Rectal smooth muscle tissue (tissue), 1 donor: Measurements from ENCODE around the gene CCNY.
"Not testable (repeated sequence)": the region's sequence is repeated elsewhere in the genome, so short reads cannot be mapped to it uniquely, and the experiment has no call there.

ENCODE experiments used
- H3K27ac ChIP-seq: one replicate; pipeline ENCODE4 v1.7.0; 2013; ENCODE audit warnings: low read depth, low read length, inconsistent platforms
- H3K27me3 ChIP-seq: one replicate; pipeline ENCODE4 v1.7.0; 2013; ENCODE audit warnings: low read length; ENCODE audit not compliant: control insufficient read depth, insufficient read depth
- H3K36me3 ChIP-seq: one replicate; pipeline ENCODE4 v1.7.0; 2013; ENCODE audit warnings: low read length; ENCODE audit not compliant: control insufficient read depth, insufficient read depth
- H3K4me1 ChIP-seq: one replicate; pipeline ENCODE4 v1.7.0; 2013; ENCODE audit warnings: low read length; ENCODE audit not compliant: control insufficient read depth, insufficient read depth
- H3K4me3 ChIP-seq: one replicate; pipeline ENCODE4 v1.7.0; 2013; ENCODE audit warnings: low read length
- H3K9ac ChIP-seq: one replicate; pipeline ENCODE4 v1.7.0; 2013; ENCODE audit warnings: low read length

CCNY gene

GRCh38 chr10:35351021-35351420 is 14.7 kb downstream of the CCNY start:
- H3K4me3 ChIP-seq = no peak overlapping the region
- no peak overlapping the region for H3K9ac ChIP-seq
- peaks cover 16% of the 10 kb centered on the region for H3K4me1 ChIP-seq
- H3K36me3 ChIP-seq = no peaks in the 10 kb centered on the region
- H3K27me3 ChIP-seq = no peaks in the 10 kb centered on the region
- H3K27ac ChIP-seq = no peak overlapping the region

DNA sequence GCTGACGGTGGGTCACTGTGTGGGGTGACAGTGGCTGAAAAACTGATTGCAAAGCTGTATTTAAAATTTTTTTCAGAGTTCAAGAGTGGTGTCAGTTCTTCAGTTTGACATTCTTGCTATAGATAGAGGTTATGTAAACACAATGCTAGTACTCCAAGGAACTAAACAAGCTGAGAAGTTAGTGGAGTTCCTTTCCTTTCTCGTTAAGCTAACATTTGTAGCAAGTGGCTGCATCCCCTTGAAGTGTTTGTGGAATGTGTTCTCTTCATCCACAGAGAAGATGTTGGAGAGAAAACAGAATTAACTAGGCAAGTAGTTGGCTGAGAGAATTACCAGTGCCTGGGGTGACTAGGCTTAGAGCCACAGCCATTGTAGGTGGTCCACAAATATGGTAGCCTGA is 15.8 kb downstream of the CCNY start:
- no peak overlapping the region for H3K4me3 ChIP-seq
- H3K4me1 ChIP-seq = peaks cover 10% of the 10 kb centered on the region
- no peaks in the 10 kb centered on the region for H3K36me3 ChIP-seq
- no peak overlapping the region for H3K27ac ChIP-seq
- no peak overlapping the region for H3K9ac ChIP-seq
- no peaks in the 10 kb centered on the region for H3K27me3 ChIP-seq

- H3K36me3 ChIP-seq = no peaks in the 10 kb centered on the region
- H3K4me3 ChIP-seq = no peak overlapping the region
- H3K27me3 ChIP-seq = no peaks in the 10 kb centered on the region
- no peak overlapping the region for H3K9ac ChIP-seq
- H3K4me1 ChIP-seq = peaks cover 6% of the 10 kb centered on the region
- H3K27ac ChIP-seq = no peak overlapping the region
Observed at GRCh38 chr10:35352512-35352911, 16.2 kb downstream of the CCNY start.

DNA sequence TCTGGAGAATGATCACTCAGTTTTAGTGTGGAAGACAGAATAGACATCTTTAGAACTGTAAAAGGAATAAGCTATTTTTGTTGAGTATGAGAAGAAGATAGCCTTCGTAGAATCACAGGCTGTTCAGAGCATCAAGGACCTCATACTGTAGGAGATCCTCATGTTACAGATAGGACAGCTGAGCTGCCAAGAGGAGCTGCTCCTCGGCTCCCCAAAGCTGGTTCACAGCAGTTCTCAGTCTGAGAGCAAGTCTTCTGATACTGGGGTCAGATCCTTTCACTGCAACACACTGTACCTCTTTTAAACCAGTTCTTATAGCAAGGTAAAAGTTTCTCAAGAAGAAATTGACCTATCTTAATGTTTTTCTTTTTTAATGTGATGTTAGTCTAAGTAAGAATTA is 17.1 kb downstream of the CCNY start:
- H3K4me1 ChIP-seq = peaks cover 4% of the 10 kb centered on the region

GRCh38 chr10:35353805-35354204 is 17.5 kb downstream of the CCNY start:
- Histone ChIP-seq H3K27me3 (no peaks in the 10 kb centered on the region), H3K4me1 (peaks cover 7% of the 10 kb centered on the region), H3K27ac (no peak overlapping the region), H3K36me3 (no peaks in the 10 kb centered on the region), H3K4me3 (no peak overlapping the region), H3K9ac (no peak overlapping the region)

More for the DNA sequence above, 17.1 kb downstream of the CCNY start:
- Histone ChIP-seq H3K4me3 (no peak overlapping the region), H3K27ac (no peak overlapping the region), H3K36me3 (no peaks in the 10 kb centered on the region), H3K9ac (no peak overlapping the region), H3K27me3 (no peaks in the 10 kb centered on the region)

- not testable (repeated sequence) for H3K9ac ChIP-seq, H3K27ac ChIP-seq, H3K27me3 ChIP-seq, H3K4me3 ChIP-seq, H3K36me3 ChIP-seq
- peaks cover 11% of the 10 kb centered on the region for H3K4me1 ChIP-seq
Observed at GRCh38 chr10:35354257-35354656, 17.9 kb downstream of the CCNY start.

- no peak overlapping the region for H3K4me3 ChIP-seq
- no peaks in the 10 kb centered on the region for H3K36me3 ChIP-seq
- no peaks in the 10 kb centered on the region for H3K27me3 ChIP-seq
- H3K9ac ChIP-seq = no peak overlapping the region
- H3K4me1 ChIP-seq = peaks cover 11% of the 10 kb centered on the region
- no peak overlapping the region for H3K27ac ChIP-seq
Observed at GRCh38 chr10:35355971-35356724, 19.8 kb downstream of the CCNY start.

DNA sequence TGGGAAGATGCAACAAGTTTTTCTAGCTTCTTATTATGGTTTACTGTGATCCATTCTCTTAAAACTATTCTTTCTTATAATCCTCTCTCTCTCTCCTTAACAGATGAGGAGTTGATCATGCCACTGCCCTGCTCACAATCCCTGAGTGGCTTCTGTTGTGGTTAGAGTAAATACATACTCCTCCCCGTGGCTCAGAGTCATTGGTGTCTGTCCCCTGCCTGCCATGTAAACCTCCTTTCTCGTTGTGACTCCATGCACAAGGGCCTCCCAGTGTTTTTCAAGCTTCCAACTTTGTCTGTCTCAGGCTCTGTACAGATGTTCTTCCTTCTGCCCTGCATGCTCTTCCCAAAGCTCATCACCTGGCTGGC is 20.4 kb downstream of the CCNY start:
- Histone ChIP-seq H3K4me3 (no peak overlapping the region), H3K36me3 (no peaks in the 10 kb centered on the region), H3K27me3 (no peaks in the 10 kb centered on the region), H3K9ac (no peak overlapping the region), H3K4me1 (peaks cover 10% of the 10 kb centered on the region), H3K27ac (no peak overlapping the region)

DNA sequence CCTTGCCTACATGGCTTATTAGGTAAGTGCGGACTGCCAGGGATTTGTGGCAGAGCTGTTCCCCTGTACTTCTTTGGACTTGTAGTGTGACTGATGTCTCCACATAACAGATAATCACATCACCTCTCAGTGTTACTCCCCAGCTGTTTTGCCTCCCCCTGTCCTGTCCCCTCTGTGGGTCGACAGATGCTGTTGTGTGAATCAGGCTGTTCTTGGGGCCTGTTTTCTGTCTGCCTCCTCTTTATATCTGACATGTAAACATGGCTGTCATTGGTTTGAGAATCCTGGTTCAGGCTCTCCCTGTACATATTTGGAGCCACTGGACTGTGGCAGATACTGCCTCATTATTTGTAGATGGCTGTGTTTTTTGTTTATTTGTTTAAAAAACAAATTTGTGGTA is 22.7 kb downstream of the CCNY start:
- no peaks in the 10 kb centered on the region for H3K27me3 ChIP-seq
- H3K36me3 ChIP-seq = no peaks in the 10 kb centered on the region
- H3K27ac ChIP-seq = peak overlapping the region; percentile 66
- H3K9ac ChIP-seq = no peak overlapping the region
- H3K4me3 ChIP-seq = no peak overlapping the region
- peaks cover 8% of the 10 kb centered on the region for H3K4me1 ChIP-seq

GRCh38 chr10:35359873-35360272 is 23.6 kb downstream of the CCNY start:
- Histone ChIP-seq H3K27ac (no peak overlapping the region), H3K36me3 (no peaks in the 10 kb centered on the region), H3K27me3 (no peaks in the 10 kb centered on the region), H3K4me3 (no peak overlapping the region), H3K4me1 (peaks cover 10% of the 10 kb centered on the region), H3K9ac (no peak overlapping the region)

DNA sequence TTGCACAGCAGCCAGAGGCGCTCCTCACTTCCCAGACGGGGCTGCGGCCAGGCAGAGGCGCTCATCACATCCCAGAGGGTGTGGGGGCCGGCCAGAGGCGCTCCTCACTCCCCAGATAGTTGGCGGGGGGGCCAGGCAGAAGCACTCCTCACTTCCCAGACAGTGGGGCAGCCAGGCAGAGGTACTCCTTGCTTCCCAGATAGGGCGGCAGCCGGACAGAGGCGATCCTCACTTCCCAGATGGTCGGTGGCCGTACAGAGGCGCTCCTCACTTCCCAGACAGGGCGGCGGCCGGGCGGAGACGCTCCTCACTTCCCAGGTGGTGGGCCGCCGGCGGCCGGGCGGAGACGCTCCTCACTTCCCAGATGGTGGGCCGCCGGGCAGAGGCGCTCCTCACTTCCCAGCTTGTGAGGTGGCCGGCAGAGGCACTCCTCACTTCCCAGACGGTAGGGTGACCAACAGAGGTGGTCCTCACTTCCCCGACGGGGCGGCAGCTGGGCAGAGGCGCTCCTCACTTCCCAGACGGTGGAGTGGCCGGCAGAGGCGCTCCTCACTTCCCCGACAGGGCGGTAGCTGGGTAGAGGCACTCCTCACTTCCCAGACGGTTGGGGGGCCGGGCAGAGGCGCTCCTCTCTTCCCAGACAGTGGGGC is 26.5 kb downstream of the CCNY start:
- Histone ChIP-seq H3K36me3 (no peaks in the 10 kb centered on the region), H3K4me3 (no peak overlapping the region), H3K9ac (no peak overlapping the region), H3K27me3 (no peaks in the 10 kb centered on the region), H3K4me1 (peaks cover 14% of the 10 kb centered on the region), H3K27ac (no peak overlapping the region)

GRCh38 chr10:35363587-35363986 is 27.3 kb downstream of the CCNY start:
- Histone ChIP-seq H3K4me1 (peaks cover 19% of the 10 kb centered on the region), H3K9ac (no peak overlapping the region), H3K4me3 (no peak overlapping the region), H3K36me3 (no peaks in the 10 kb centered on the region), H3K27ac (no peak overlapping the region), H3K27me3 (no peaks in the 10 kb centered on the region)

DNA sequence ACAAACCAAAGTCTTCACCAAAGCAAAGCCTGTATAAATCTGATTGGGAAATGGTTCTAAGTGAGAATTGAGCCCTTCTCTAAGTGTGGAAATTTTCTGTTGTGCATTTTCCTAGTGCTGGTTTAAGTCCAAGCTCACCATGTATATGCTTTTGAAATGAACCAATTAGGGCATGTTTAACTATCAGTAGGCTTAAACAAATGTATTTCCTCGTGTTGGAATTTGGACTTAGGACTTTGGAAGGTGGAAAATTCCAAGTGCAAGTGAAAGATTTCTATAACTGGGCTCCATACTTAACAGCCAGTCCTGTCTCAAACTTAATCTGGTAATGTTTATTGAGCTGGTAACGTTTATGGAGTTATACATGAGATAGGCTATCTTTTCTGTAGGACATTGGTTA is 28.5 kb downstream of the CCNY start:
- Histone ChIP-seq H3K4me1 (peaks cover 26% of the 10 kb centered on the region), H3K27ac (no peak overlapping the region), H3K36me3 (no peaks in the 10 kb centered on the region), H3K4me3 (no peak overlapping the region), H3K27me3 (no peaks in the 10 kb centered on the region), H3K9ac (no peak overlapping the region)
